IMR-90 (cell line): Measurements from ENCODE around the gene TOX3. TPM values are rescaled to one million over a fixed set of nuclear protein-coding genes. Genes with fewer than 3 reads are reported as not detected.

Experiments used
- ATAC-seq: fragments of 200-7000 bp; cut with Tn5 transposase; 2 replicates; pipeline ENCODE4 v1.9.1; 2020; ENCODE audit warnings: low read depth, mild to moderate bottlenecking, moderate library complexity
- BruUV-seq: library from RNA; stranded (reverse); fragments of 400-500 nt; replicated peaks from 2 replicates; lab custom pipeline; 2021; lab: Mats Ljungman, UMichigan
- CTCF ChIA-PET: fragments of 300-600 bp; formaldehyde crosslinking; extraction: SDS; loops from one replicate; lab custom pipeline; 2021; ENCODE audit warnings: antibody characterized with exemption; lab: Yijun Ruan, JAX
- POLR2A ChIA-PET: fragments of 300-600 bp; sonication (Branson Sonifier 250); formaldehyde crosslinking; loops from one replicate; lab custom pipeline; 2022; ENCODE audit warnings: antibody characterized with exemption; ENCODE audit not compliant: unreplicated experiment; lab: Charles Lee
- DNase-seq: peaks from one replicate; pipeline ENCODE4 v3.0.0; 2013
- H2AFZ ChIP-seq: replicated peaks from 2 replicates; pipeline ENCODE3; 2013; ENCODE audit warnings: low read length, mild to moderate bottlenecking; ENCODE audit not compliant: poor library complexity
- H2AK5ac ChIP-seq: 2 replicates; pipeline ENCODE4 v1.6.1; 2013; ENCODE audit warnings: low read depth, low read length, inconsistent platforms
- H2AK9ac ChIP-seq: replicated peaks from 2 replicates; pipeline ENCODE3; 2013; ENCODE audit warnings: mild to moderate bottlenecking, low read depth, low read length, moderate library complexity; ENCODE audit not compliant: poor library complexity
- H2BK120ac ChIP-seq: 2 replicates; pipeline ENCODE4 v1.6.1; 2013; ENCODE audit warnings: low read depth, low read length, inconsistent platforms
- H2BK15ac ChIP-seq: 3 replicates; pipeline ENCODE4 v1.6.1; 2013; ENCODE audit warnings: low read depth, low read length, inconsistent platforms
- H2BK20ac ChIP-seq: 2 replicates; pipeline ENCODE4 v1.6.1; 2013; ENCODE audit warnings: low read depth, mild to moderate bottlenecking, inconsistent platforms, low read length, moderate library complexity
- H2BK5ac ChIP-seq: 2 replicates; pipeline ENCODE4 v1.6.1; 2013; ENCODE audit warnings: mild to moderate bottlenecking, low read depth, low read length, inconsistent platforms; ENCODE audit not compliant: poor library complexity, severe bottlenecking
- H3K14ac ChIP-seq: replicated peaks from 2 replicates; pipeline ENCODE4 v1.6.1; 2013; ENCODE audit warnings: low read depth, low read length, inconsistent platforms
- H3K18ac ChIP-seq: 2 replicates; pipeline ENCODE4 v1.6.1; 2013; ENCODE audit warnings: low read depth, low read length, control low read depth
- H3K23ac ChIP-seq: 2 replicates; pipeline ENCODE4 v1.6.1; 2013; ENCODE audit warnings: low read depth, low read length, inconsistent platforms
- H3K27ac ChIP-seq: 2 replicates; pipeline ENCODE4 v1.5.1; 2013; ENCODE audit warnings: mild to moderate bottlenecking, control low read depth, low read length; ENCODE audit not compliant: insufficient read depth
- H3K27me3 ChIP-seq: 2 replicates; pipeline ENCODE4 v1.6.1; 2013; ENCODE audit warnings: low read length; ENCODE audit not compliant: control insufficient read depth, insufficient read depth
- H3K36me3 ChIP-seq: 2 replicates; pipeline ENCODE4 v1.6.1; 2013; ENCODE audit warnings: low read length, mixed read lengths; ENCODE audit not compliant: control insufficient read depth, insufficient read depth
- H3K4ac ChIP-seq: 2 replicates; pipeline ENCODE4 v1.6.1; 2013; ENCODE audit warnings: low read depth, low read length, inconsistent platforms
- H3K4me1 ChIP-seq: 2 replicates; pipeline ENCODE4 v1.6.1; 2013; ENCODE audit warnings: low read length, mixed read lengths; ENCODE audit not compliant: control insufficient read depth, insufficient read depth
- H3K4me2 ChIP-seq: 2 replicates; pipeline ENCODE4 v1.6.1; 2013; ENCODE audit warnings: low read depth, mild to moderate bottlenecking, control low read depth, low read length, moderate library complexity
- H3K4me3 ChIP-seq: 2 replicates; pipeline ENCODE4 v1.5.1; 2013; ENCODE audit warnings: low read depth, mild to moderate bottlenecking, control low read depth, low read length, moderate library complexity; ENCODE audit not compliant: insufficient read depth
- H3K56ac ChIP-seq: 2 replicates; pipeline ENCODE4 v1.6.1; 2013; ENCODE audit warnings: low read length, inconsistent platforms; ENCODE audit not compliant: insufficient read depth; ENCODE audit errors: extremely low read depth
- H3K79me1 ChIP-seq, 2 experiments: 2 replicates each; pipeline ENCODE4 v1.6.1; 2013; ENCODE audit warnings: low read length in 2 of 2, inconsistent platforms in 1 of 2, low read depth in 1 of 2
- H3K9ac ChIP-seq: 2 replicates; pipeline ENCODE4 v1.6.1; 2013; ENCODE audit warnings: low read depth, low read length, control low read depth
- H3K9me1 ChIP-seq: 2 replicates; pipeline ENCODE4 v1.6.1; 2013; ENCODE audit warnings: low read length, inconsistent platforms; ENCODE audit not compliant: insufficient read depth
- H3K9me3 ChIP-seq: 2 replicates; pipeline ENCODE4 v1.6.1; 2013; ENCODE audit warnings: low read length; ENCODE audit not compliant: control insufficient read depth, insufficient read depth
- H4K20me1 ChIP-seq: 2 replicates; pipeline ENCODE4 v1.6.1; 2013; ENCODE audit warnings: low read length, inconsistent platforms; ENCODE audit not compliant: insufficient read depth
- H4K5ac ChIP-seq: 2 replicates; pipeline ENCODE4 v1.6.1; 2013; ENCODE audit warnings: mild to moderate bottlenecking, low read depth, low read length, control low read depth
- H4K8ac ChIP-seq, 2 experiments: 2 replicates each; pipeline ENCODE4 v1.6.1; 2013; ENCODE audit warnings: low read depth in 2 of 2, low read length in 2 of 2, control low read depth in 1 of 2, inconsistent platforms in 1 of 2
- H4K91ac ChIP-seq: 2 replicates; pipeline ENCODE4 v1.6.1; 2013; ENCODE audit warnings: low read depth, low read length, inconsistent platforms; ENCODE audit not compliant: insufficient read depth
- MAFK ChIP-seq: IDR thresholded peaks from 2 replicates; pipeline ENCODE4 v1.6.1; 2012; ENCODE audit warnings: low read depth, low read length, improper control_type of control experiment
- RAD21 ChIP-seq: IDR thresholded peaks from 2 replicates; pipeline ENCODE4 v1.6.1; 2012; ENCODE audit warnings: low read length, improper control_type of control experiment
- WGBS, 2 experiments: methylation state at CpG; one replicate each; pipeline versions ENCODE4 v1.1.5 to v1.1.7; 2013; ENCODE audit warnings: missing lambda C conversion rate in 2 of 2; ENCODE audit not compliant: insufficient read length in 1 of 2; ENCODE audit errors: extremely low coverage in 2 of 2; 5-methylcytosine and 5-hydroxymethylcytosine counted together
- dilution Hi-C: fragments of 300-500 bp; cut with HindIII; formaldehyde crosslinking; loops from one replicate; pipeline ENCODE4 v1.14.3; 2018; ENCODE audit warnings: low sequenced_read_pairs; ENCODE audit not compliant: unreplicated experiment
- in situ Hi-C: fragments of 300-500 bp; cut with MboI; formaldehyde crosslinking; loops from 3 replicates; pipeline ENCODE4 v1.14.3; 2019; ENCODE audit warnings: low sequenced_read_pairs, inconsistent platforms, mixed read lengths
- intact Hi-C: fragments of 100-400 bp; cut with micrococcal nuclease; formaldehyde crosslinking; loops from 2 replicates; pipeline ENCODE4 v1.10.0; 2022
- polyA plus RNA-seq, 3 experiments: library from polyadenylated mRNA; depleted of rRNA; stranded (reverse); fragments of >200 nt; gene quantifications; 2 replicates each; pipeline ENCODE4 v1.2.3, GENCODE V29; 2012; ENCODE audit warnings: low replicate concordance in 1 of 3
- total RNA-seq: library from RNA; depleted of rRNA; stranded (reverse); fragments of >200 nt; gene quantifications from 2 replicates; pipeline ENCODE4 v1.2.3, GENCODE V29; 2012

TOX3 gene
- total and polyA plus RNA-seq, 2 of the 4 experiments (the other 2 are of a cell fraction): not detected

GRCh38 chr16:52437277-52437670 lies 109.7 kb downstream of the TOX3 start:
- CTCF ChIA-PET: interaction anchor here (0.6 kb wide), 1 partner anchor 185 kb away, joined by 4 read pairs; no protein-coding TSS in a partner anchor
- H2BK15ac ChIP-seq: no peak overlapping the region
- intact Hi-C loops (no loop called here), dilution Hi-C loops (no loop called here), in situ Hi-C loops (no loop called here)
- DNase-seq (no peak), ATAC-seq (no peak)
- no peaks in the 10 kb centered on the region for H3K4me1 ChIP-seq
- no CpG with 5 or more reads among the region's 4 CpGs for WGBS, 2 experiments
- no peak overlapping the region for H3K23ac ChIP-seq
- BruUV-seq: no TSS peak
- H3K27ac ChIP-seq: no peak overlapping the region
- no peaks in the 10 kb centered on the region for H3K79me1 ChIP-seq
- H3K18ac ChIP-seq: no peak overlapping the region
- no peak overlapping the region for H2AFZ ChIP-seq
- H3K56ac ChIP-seq: no peak overlapping the region
- peaks cover 4% of the 10 kb centered on the region for H3K9me3 ChIP-seq
- TF ChIP-seq RAD21: no peak
- no peak for TF ChIP-seq MAFK
- no peak overlapping the region for H3K4ac ChIP-seq
- H3K9ac ChIP-seq: no peak overlapping the region
- H4K20me1 ChIP-seq: no peaks in the 10 kb centered on the region
- H3K9me1 ChIP-seq: no peaks in the 10 kb centered on the region
- H3K36me3 ChIP-seq: no peaks in the 10 kb centered on the region
- H2BK5ac ChIP-seq: no peak overlapping the region
- H4K5ac ChIP-seq: no peak overlapping the region
- H2BK20ac ChIP-seq: no peak overlapping the region
- H3K4me2 ChIP-seq: no peak overlapping the region
- POLR2A ChIA-PET: no interaction called here
- H2BK120ac ChIP-seq: no peak overlapping the region
- H3K27me3 ChIP-seq: no peaks in the 10 kb centered on the region
- no peak overlapping the region for H4K8ac ChIP-seq
- no peak overlapping the region for H2AK9ac ChIP-seq
- H3K14ac ChIP-seq: no peak overlapping the region
- no peak overlapping the region for H2AK5ac ChIP-seq
- no peak overlapping the region for H3K4me3 ChIP-seq
- H4K91ac ChIP-seq: no peak overlapping the region
